Hematopoietic multipotent progenitor cell treated with erythropoietin and hydrocortisone succinate and interleukin-3 and kit ligand, for 15 days (in vitro differentiated cells): Measurements from ENCODE around the gene KYAT1.
A peak's percentile ranks its signal among the peaks of the same experiment; 100 is the strongest.
"Not testable (repeated sequence)": the region's sequence is repeated elsewhere in the genome, so short reads cannot be mapped to it uniquely, and the experiment has no call there.

Source experiments
- DNase-seq: peaks from one replicate; pipeline ENCODE4 v3.0.0-alpha.2; 2015; ENCODE audit warnings: low spot score

The KYAT1 gene

DNA sequence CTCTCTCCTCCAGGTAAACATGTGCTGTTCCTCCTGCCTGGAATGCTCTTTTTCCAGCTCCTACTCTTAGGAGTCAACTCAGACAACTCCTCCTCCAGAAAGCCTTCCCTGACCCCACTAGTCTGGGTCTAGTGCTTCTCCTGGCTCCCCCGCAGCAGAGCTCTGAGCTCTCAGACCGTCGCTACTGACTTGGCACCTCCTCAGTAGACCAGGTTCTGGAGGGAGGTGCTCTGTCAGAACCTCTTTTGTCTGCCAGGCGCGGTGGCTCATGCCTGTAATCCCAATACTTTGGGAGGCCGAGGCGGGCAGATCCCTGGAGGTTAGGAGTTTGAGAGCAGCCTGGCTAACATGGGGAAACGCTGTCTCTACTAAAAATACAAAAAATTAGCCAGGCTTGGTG lies 3.6 kb upstream of the KYAT1 start:
- DNase-seq, result no peak

DNA sequence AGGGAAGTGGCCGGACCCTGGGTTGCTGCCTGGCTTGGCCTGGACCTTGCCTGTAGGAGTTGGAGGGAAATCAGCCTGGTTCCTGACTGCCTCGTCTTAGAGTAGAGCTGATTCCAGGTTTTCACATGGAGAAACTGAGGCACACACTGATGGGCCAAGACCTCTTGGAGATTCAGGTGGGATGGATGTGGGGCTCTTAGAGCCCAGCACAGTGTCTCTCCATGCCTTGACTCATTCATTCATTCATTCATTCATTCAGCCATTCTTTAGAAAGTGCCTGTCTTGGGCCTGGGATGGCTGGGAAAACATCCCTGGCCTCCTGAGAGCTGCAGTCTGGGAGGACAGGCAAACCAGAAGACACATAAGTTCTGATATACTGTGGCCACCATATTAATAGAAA lies 2.4 kb upstream of the KYAT1 start:
- no peak for DNase-seq

DNA sequence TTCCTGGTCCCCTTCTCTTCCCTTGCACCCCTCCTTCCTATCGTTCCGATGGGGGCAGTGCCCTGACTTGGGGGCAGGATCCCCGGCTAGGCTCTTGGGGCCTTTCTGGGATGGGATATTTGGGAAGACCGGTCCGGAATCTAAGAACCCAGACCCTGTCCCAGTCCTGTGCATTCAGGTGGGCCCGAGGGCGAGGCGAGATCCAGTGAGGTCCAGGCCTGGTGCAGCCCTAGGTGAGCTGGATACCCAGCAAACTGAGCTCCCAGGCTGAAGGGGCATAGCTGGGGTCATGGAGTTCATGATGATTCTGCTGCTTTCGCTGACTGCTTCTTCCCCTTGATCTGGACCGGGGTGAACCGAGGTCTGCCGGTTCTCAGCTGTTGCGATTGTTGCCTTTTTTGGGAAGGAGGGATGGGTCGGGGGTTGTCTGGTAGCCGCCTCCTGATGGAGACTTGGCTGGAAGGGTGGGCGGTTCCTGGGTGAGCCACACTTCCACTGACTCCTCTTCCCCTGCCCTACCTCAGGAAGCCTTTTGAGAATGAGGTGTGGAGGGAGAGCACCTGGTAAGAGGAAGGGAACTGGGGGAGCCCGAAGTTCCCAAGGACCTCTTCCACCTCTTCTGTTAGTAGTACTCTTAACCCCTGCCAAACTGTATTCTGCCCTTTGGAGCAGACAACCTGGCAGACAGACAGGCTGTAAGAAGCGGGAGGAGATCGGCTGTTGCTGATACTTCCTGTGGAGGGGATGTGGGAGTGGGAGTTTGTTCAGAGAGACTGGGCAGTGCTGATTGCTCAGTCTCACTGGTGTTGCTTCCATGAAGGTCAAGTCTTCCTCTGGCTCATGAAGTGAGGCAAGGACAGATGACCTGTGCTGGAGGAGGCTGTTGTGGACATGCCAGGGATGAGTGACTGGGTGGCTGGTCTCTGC lies 1.2 kb upstream of the KYAT1 start:
- DNase-seq, result peak; percentile 36

DNA sequence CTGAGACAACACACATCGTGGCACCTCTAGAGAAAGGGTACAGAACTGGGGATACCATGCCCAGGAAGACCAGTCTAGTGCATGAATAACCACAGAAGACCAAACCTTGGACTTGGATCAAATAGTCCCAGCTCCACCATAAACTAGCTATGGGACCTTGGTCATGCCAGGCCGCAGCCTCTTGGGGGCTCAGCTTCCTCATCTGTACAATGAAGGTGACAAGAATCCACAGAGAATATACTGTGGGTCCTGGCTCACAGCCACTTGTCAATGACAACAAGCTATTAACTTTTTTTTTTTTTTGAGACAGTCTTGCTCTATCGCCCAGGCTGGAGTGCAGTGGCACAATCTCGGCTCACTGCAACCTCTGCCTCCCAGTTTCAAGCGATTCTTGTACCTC lies 3.9 kb downstream of the KYAT1 start:
- peak; percentile 50 for DNase-seq

DNA sequence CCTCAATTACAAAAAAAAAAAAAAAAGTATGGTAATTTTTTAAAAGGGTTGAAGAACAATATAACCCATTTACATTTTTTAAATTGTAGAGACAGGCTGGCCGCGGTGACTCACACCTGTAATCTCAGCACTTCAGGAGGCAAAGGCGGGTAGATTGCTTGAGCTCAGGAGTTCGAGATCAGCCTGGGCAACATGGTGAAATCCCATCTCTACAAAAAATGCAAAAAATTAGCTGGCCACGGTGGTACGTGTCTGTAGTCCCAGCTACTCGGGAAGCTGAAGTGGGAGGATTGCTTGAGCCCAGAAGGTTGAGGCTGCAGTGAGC lies 10.8 kb downstream of the KYAT1 start:
- not testable (repeated sequence) for DNase-seq

DNA sequence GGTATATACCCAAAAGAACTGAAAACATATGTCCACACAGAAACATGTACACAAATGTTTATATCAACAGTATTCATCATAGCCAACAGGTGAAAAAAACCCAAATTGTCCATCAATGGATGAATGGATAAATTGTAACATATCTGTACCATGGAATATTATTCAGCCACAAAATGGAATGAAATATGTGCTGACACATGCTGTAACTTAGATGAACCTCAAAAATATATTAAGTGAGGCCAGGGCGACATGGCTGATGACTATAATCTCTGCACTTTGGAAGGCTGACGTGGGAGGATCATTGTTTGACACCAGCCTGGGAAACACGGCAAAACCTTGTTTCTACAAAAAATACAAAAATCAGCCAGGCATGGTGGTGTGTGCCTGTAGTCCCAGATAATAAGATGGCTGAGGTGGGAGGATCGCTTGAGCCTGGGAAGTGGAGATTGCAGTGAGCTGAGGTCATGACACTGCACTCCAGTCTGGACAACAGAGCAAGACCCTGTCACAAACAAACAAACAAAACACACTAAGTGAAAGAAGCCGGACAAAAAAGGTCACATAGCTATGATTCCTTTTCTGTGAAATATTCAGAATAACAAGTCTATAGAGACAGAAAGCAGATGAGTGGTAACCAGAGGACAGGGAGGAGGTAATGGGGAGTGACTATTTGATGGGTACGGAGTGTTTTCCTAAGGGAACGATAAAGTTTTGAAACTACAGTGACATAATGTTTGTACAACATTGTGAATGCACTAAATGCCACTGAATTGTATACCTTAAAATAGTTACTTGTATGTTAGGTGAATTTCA lies 11.4 kb downstream of the KYAT1 start:
- no peak for DNase-seq

DNA sequence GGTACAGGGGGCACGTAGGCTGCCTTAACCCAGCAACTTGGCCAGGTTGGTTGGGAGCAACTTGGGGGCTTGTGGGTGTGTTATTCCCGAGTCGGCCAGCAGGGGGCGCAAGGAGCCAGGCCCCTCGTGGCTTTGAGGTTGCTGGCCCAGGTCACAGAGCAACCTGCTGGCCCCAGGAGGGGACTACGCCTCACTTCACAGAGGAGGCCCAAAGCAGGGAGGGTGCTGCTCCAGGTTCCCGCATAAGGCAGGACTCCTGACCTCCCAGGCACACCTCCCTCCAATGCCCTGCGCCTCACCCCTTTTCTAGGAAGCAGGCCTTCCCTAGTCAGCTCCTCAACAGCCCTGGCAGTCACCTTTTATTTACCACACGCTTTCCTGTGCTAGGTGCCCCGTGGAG lies 18.1 kb downstream of the KYAT1 start:
- peak; percentile 86 for DNase-seq

DNA sequence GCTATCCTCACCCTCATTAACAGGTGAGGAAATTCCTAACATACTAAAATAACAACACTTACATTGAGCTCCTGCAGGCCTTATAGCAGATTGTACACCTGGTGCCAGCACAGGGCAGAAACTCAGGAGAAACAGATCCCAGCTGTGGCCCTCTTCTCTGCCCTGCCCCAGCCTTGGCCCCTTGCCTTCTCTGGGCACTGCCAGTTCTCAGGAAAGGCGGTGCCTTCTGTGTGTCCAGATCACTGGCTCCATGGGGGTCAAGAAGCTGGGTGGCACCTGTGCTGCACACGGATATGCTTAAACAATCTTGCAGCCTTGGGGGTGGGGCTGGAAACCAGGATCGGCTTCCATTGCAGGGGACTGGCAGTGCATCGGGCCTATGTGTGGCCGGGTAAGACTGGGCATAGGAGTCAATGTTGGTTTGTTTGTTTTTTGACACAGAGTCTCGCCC lies 19.3 kb downstream of the KYAT1 start:
- DNase-seq, result no peak

DNA sequence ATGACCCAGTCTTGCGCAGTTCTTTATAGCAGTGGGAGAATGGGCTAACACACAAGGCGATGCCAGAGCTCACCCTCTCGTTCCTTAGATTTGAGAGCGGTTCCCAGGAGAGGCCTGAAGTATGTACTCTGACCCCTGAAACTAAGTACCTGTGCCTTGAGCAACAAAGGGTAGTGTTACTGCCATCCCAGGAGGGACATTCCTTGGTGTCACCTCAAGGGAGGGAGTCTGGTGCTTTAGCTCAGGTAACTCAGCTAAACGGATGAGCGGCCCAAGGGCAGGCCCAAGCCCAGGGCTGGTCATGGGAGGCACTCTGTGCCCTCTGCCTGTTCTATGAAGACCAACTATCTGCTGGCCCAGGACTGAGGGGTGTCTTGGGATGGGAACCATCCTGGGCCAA lies 20.2 kb downstream of the KYAT1 start:
- no peak for DNase-seq

DNA sequence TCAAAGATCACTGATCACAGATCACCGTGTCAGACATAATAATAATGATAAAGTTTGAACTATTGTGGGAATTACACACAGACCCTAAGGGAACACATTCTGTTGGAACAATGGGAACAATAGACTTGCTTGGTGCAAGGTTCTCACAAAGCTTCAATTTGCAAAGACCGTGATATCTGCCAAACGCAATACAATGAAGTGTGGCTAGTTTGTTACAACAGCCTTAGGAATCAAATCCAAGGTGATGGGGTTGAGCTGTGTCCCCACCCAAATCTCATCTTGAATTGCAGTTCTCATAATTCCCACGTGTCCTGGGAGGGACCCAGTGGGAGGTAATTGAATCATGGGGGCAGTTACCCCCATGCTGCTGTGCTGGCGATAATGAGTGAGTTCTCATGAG lies 20.8 kb downstream of the KYAT1 start:
- no peak for DNase-seq

DNA sequence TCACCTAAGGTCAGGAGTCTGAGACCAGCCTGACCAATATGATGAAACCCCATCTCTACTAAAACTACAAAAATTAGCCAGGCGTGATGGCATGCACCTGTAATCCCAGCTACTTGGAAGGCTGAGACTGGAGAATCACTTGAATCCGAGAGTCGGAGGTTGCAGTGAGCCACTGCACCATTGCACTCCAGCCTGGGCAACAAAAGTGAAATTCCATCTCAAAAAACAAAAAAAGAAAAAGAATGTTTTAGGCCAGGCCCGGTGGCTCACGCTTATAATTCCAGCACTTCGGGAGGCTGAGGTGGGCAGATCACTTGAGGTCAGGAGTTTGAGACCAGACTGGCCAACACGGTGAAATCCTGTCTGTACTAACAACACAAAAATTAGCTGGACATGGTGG lies 23.3 kb downstream of the KYAT1 start:
- DNase-seq, result not testable (repeated sequence)

DNA sequence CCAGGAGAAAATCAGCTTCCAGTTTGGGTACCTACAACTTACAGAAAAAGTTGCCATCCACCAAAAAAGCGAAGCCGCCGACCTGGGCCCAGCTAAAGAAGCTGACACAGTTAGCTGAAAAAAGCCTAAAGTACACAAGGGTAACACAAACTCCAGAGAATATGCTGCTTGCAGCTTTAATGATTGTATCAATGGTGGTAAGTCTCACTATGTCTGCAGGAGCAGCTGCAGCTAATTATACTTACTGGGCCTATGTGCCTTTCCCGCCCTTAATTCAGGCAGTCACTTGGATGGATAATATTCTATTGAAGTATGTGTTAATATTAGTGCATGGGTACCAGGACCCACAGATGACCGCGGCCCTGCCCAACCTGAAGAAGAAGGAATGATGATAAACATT lies 27.3 kb downstream of the KYAT1 start:
- not testable (repeated sequence) for DNase-seq

DNA sequence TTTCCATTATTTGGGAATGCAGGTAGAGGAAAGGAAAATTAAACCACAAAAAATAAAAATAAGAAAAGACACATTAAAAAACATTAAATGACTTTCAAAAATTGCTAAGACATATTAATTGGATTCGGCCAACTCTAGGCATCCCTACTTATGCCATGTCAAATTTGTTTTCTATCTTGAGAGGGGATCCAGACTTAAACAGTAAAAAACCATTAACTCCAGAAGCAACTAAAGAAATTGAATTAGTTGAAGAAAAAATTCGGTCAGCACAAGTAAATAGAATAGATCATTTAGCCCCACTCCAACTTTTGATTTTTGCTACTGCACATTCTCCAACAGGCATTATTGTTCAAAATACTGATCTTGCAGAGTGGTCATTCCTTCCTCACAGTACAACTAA lies 29.1 kb downstream of the KYAT1 start:
- not testable (repeated sequence) for DNase-seq

DNA sequence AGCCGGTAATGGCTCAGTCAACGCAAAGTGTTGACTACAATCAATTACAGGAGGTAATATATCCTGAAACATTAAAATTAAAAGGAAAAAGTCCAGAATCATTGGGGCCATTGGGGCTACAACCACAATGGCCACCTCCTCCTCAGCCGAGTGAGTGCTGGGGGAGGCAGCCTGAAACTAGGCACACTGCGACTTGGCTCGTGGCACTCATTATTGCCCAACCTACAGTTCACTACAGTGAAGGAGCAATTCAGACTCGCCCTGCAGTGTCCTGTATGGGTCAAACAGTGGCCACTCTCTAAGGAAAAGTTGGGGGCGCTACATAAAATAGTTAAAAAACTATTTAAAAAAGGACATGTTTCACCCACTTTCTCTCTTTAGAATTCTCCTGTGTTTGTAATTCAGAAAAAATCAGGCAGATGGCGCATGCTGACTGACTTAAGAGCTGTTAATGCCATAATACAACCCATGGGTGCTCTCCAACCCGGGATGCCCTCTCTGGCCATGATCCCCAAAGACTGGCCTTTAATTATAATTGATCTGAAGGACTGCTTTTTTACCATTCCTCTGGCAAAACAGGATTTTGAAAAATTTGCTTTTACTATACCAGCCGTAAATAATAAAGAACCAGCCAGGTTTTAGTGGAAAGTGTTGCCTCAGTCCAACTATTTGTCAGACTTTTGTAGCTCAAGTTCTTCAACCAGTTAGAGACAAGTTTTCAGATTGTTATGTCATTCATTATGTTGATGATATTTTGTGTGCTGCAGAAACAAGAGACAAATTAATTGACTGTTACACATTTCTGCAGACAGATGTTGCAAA lies 29.8 kb downstream of the KYAT1 start:
- peak; percentile 46 for DNase-seq

DNA sequence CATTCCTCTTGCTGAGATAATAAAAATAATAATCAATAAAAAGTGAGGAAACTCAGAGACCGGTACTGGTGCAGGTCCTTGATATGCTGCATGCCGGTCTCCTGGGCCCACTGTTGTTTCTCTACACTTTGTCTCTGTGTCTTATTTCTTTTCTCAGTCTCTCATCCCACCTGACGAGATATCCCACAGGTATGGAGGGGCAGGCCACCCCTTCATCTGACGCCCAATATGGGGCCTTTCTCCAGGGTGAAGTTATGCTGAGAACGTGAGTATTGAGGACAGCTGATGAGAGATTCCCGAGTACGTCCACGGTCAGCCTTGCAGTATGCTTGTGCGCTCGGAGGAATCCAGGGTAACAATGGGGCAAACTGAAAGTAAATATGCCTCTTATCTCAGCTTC lies 30.7 kb downstream of the KYAT1 start:
- DNase-seq, result not testable (repeated sequence)

DNA sequence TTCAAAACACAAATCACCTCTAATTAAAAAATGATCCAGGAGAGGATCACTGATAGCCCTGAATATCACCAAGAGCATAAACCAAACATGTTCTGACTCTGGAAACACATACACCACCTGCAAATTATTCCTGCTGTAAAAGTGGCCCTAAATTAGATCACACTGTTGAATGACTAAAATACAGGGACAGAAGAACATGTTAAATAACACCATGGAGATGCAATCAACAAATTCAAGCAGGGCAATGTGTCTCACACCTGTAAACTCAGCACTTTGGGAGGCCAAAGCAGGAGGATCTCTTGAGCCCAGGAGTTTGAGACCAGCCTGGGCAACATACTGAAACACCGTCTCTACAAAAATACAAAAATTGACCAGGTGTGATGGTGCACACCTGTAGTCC lies 33.9 kb downstream of the KYAT1 start:
- DNase-seq, result no peak

DNA sequence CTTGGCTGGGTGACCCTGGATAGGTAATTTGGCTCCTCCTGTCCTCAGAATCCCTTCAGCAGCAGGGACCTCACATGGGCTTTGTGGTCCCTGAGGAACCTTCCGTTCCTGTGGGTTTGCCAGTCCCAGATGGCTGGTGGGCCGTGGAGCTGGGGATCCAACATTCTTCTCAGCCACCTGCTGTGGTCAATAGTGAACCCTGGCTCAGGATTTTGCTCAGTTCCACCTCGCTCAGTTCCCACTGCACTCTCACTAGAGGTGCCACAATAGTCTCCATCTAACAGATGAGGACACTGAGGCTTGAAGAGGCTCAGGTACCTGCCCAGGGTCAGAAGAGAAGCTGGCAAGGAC lies 35.1 kb downstream of the KYAT1 start:
- no peak for DNase-seq

DNA sequence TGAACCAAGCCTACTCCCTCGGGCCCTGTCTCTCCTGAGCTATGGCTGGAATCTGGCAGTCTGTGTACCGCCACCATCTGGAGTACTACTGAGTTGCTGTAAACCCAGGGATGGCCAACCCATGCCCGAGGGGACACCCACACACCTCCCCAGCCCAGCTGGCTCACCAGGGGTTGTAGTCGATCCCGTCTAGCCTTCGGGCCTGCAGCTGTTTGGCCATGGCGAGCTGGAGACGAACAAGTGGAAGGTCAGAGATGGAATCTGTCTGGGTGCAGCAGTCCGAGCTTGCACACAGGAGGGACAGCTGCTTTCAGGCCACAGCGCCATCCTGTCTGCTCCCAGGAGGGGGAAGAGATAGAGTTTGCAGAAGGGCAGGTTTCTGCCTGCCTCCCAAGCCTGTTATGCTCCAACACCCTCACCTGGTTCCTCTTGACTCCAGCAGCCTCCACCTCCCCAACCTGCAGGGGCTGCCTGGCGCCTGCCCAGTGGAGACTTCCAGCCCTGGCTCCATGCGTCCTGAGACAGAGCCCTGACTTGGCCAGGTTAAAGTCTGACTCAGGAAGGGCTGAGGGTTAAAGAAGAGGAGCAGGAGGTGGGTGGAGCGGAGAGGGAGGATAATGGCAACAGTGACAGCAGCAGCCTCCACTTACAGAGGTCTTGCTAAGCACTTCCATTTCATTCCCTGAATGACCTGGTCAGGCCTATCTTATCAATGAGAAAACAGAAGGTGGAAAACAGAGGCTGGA lies 36.4 kb downstream of the KYAT1 start:
- DNase-seq, result no peak

DNA sequence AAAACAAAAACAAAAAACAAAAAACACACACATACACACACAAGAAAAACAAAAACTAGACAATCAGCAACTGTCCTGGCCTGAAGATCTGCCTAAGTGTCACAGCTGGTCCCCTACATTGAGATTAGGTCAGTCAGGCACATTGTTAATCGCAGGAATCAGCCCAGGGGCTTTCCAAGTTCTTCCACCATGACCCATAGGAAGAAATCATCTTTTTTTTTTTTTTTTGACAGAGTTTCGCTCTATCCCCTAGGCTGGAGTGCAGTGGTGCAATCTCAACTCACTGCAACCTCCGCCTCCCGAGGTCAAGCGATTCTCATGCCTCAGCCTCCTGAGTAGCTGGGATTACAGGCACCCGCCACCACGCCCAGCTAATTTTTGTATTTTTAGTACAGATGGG lies 38.6 kb downstream of the KYAT1 start:
- not testable (repeated sequence) for DNase-seq

DNA sequence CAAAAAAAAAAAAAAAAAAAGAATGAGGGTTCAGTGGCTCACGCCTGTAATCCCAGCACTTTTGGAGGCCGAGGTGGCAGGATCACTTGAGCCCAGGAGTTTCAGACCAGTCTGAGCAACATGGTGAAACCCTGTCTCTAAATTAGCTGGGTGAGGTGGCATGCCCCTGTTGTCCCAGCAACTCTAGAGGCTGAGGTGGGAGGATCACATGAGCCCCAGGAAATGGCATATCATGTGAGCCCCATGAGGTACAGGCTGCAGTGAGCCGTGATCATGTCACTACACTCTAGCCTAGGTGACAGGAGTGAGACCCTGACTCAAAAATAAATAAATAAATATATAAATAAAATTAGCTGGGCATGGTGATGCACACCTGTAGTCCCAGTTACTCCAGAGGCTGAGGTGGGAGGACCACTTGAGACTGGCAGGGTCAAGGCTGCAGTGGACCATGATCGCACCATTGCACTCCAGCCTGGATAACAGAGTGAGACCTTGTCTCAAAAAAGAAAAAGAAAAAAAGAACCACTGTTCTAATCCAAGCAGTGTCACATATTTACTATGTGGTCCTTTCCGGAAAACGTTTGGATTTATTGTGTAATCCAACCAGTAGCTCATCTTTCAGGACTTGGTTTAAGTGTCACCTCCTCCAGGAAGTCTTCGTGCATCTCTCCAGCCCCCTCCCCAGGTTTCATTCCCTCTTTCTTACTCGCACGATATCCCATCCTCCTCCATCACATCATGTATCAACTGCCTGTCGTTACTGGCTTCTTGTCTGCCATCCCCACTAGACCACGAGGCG lies 39.9 kb downstream of the KYAT1 start:
- no peak for DNase-seq

DNA sequence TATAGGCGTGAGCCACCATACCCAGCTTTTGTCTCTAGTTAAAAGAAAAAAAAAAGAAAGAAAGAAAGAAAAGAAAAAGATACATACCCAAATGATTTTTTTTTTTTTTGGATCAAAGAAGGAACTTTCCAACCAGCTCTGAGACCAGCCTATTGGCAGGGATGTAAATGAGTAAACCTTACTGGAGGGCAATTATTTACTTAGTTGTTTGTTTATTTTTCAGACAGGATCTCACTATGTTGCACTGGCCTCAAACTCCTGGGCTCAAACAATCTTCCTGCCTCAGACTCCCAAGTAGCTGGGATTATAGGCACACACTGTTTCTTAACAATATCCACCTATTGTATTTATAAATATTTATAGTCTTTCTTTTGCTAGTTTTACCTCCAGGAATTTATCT lies 41.2 kb downstream of the KYAT1 start:
- DNase-seq, result no peak
